K562 (cell line): Measurements from ENCODE around the gene STIM1. TPM values are rescaled to one million over a fixed set of nuclear protein-coding genes. Genes with fewer than 3 reads are reported as not detected.
A peak's percentile ranks its signal among the peaks of the same experiment; 100 is the strongest.

Experiments used
- ADNP ChIP-seq: fragments of 200-800 bp; sonication (Bioruptor generic); IDR thresholded peaks from 2 replicates; pipeline ENCODE4 v1.6.1; 2016; ENCODE audit warnings: missing genetic modification characterization, missing compliant biosample characterization
- ARHGAP35 ChIP-seq: fragments of 450-650 bp; IDR thresholded peaks from 2 replicates; pipeline ENCODE4 v1.6.1; 2018; ENCODE audit not compliant: partially characterized antibody
- ARID1B ChIP-seq: fragments of 450-650 bp; IDR thresholded peaks from 2 replicates; pipeline ENCODE4 v1.6.1; 2016; ENCODE audit warnings: antibody characterized with exemption, mild to moderate bottlenecking, inconsistent platforms
- ARID3A ChIP-seq: IDR thresholded peaks from 2 replicates; pipeline ENCODE4 v1.6.1; 2012; ENCODE audit warnings: low read depth, low read length, improper control_type of control experiment, borderline replicate concordance
- CBX8 ChIP-seq: fragments of 200-600 bp; sonication (generic); IDR thresholded peaks from 2 replicates; pipeline ENCODE4 v1.6.1; 2012; ENCODE audit warnings: borderline replicate concordance, mixed run types, low read depth, mild to moderate bottlenecking, moderate library complexity, mixed read lengths, low read length, control low read depth, inconsistent platforms; ENCODE audit not compliant: poor library complexity, severe bottlenecking; ENCODE audit errors: extremely low read depth
- CCNT2 ChIP-seq: IDR thresholded peaks from 2 replicates; pipeline ENCODE4 v1.6.1; 2011; ENCODE audit warnings: borderline replicate concordance, low read depth, mild to moderate bottlenecking, moderate library complexity, mixed read lengths, low read length; ENCODE audit not compliant: insufficient read length; ENCODE audit errors: extremely low read depth
- CREBBP ChIP-seq: IDR thresholded peaks from one replicate; pipeline ENCODE4 v1.6.1; 2012; ENCODE audit warnings: low read depth, mild to moderate bottlenecking, control low read depth, inconsistent platforms, low read length
- DLX4 ChIP-seq: fragments of 250-450 bp; sonication (Bioruptor Pico); IDR thresholded peaks from 2 replicates; pipeline ENCODE4 v1.6.1; 2021; ENCODE audit warnings: mild to moderate bottlenecking
- HDAC6 ChIP-seq: IDR thresholded peaks from 2 replicates; pipeline ENCODE4 v1.6.1; 2012; ENCODE audit warnings: low read depth, mild to moderate bottlenecking, control low read depth, inconsistent platforms, low read length, moderate library complexity
- HDAC8 ChIP-seq: fragments of 450-650 bp; IDR thresholded peaks from 2 replicates; pipeline ENCODE4 v1.6.1; 2016; ENCODE audit warnings: mild to moderate bottlenecking, missing genetic modification characterization, moderate library complexity, missing compliant biosample characterization
- LCOR ChIP-seq: sonication (generic); formaldehyde crosslinking; IDR thresholded peaks from 2 replicates; pipeline ENCODE4 v1.8.0; 2022; ENCODE audit warnings: mild to moderate bottlenecking, missing genetic modification reagents
- MED1 ChIP-seq: sonication (generic); formaldehyde crosslinking; IDR thresholded peaks from 2 replicates; pipeline ENCODE4 v1.8.1; 2023; ENCODE audit warnings: missing genetic modification reagents, borderline replicate concordance
- NELFE ChIP-seq: IDR thresholded peaks from 2 replicates; pipeline ENCODE4 v1.6.1; 2011; ENCODE audit warnings: mild to moderate bottlenecking; ENCODE audit not compliant: insufficient read depth, insufficient read length
- NFATC3 ChIP-seq: fragments of 450-650 bp; IDR thresholded peaks from 2 replicates; pipeline ENCODE4 v1.6.1; 2017; ENCODE audit warnings: mild to moderate bottlenecking
- PHB2 ChIP-seq: fragments of 450-650 bp; IDR thresholded peaks from 2 replicates; pipeline ENCODE4 v1.6.1; 2017; ENCODE audit warnings: low read depth
- PML ChIP-seq: IDR thresholded peaks from 2 replicates; pipeline ENCODE4 v1.6.1; 2012; ENCODE audit warnings: low read length, inconsistent platforms
- POLR2A ChIP-seq: fragments of 450-650 bp; conservative IDR thresholded peaks from 2 replicates; pipeline ENCODE4 v1.6.1; 2016
- POLR2H ChIP-seq: IDR thresholded peaks from 2 replicates; pipeline ENCODE4 v1.6.1; 2016; ENCODE audit warnings: missing genetic modification characterization, low read depth, mild to moderate bottlenecking, control low read depth, missing compliant biosample characterization, moderate library complexity
- RBFOX2 ChIP-seq: fragments of 200-400 bp; formaldehyde crosslinking; IDR thresholded peaks from 2 replicates; pipeline ENCODE4 v1.6.1; 2017; ENCODE audit warnings: low read depth, mild to moderate bottlenecking, low read length, moderate library complexity
- RBM22 ChIP-seq: fragments of 200-400 bp; formaldehyde crosslinking; IDR thresholded peaks from 2 replicates; pipeline ENCODE4 v1.6.1; 2018; ENCODE audit warnings: low read length, low read depth; ENCODE audit not compliant: poor library complexity, severe bottlenecking
- SRSF9 ChIP-seq: fragments of 200-400 bp; formaldehyde crosslinking; IDR thresholded peaks from 2 replicates; pipeline ENCODE4 v1.6.1; 2017; ENCODE audit warnings: low read depth, low read length, borderline replicate concordance
- SUPT5H ChIP-seq: fragments of 450-650 bp; IDR thresholded peaks from 2 replicates; pipeline ENCODE4 v1.6.1; 2016
- TCFL5 ChIP-seq: fragments of 250-450 bp; sonication (Bioruptor Pico); conservative IDR thresholded peaks from 2 replicates; pipeline ENCODE4 v1.6.1; 2021; ENCODE audit warnings: mild to moderate bottlenecking, moderate library complexity, matching md5 sums
- TSC22D4 ChIP-seq: fragments of 450-650 bp; IDR thresholded peaks from 2 replicates; pipeline ENCODE4 v1.6.1; 2016; ENCODE audit warnings: missing genetic modification characterization, missing biosample characterization, control low read depth
- ZNF140 ChIP-seq: fragments of 250-450 bp; sonication (Bioruptor Pico); IDR thresholded peaks from 2 replicates; pipeline ENCODE4 v1.8.0; 2021; ENCODE audit warnings: moderate library complexity, mild to moderate bottlenecking, inconsistent platforms
- ZNF280B ChIP-seq: fragments of 250-450 bp; sonication (Bioruptor Pico); IDR thresholded peaks from 2 replicates; pipeline ENCODE4 v1.5.1; 2021; ENCODE audit warnings: mild to moderate bottlenecking
- ZNF282 ChIP-seq: sonication (generic); formaldehyde crosslinking; IDR thresholded peaks from 2 replicates; pipeline ENCODE4 v1.8.1; 2023; ENCODE audit warnings: missing genetic modification reagents
- ZNF707 ChIP-seq: fragments of 250-450 bp; sonication (Bioruptor Pico); conservative IDR thresholded peaks from 2 replicates; pipeline ENCODE4 v1.8.0; 2022; ENCODE audit warnings: inconsistent platforms, mild to moderate bottlenecking, moderate library complexity
- polyA plus RNA-seq, 8 experiments: library from polyadenylated mRNA; depleted of rRNA in 4 of 8; stranded (reverse) in 5 of 8; unstranded in 3 of 8; fragments of >200 nt; fragmentation: Nextera tagmentation in 2 of 8; fragmentation: Illumina TruSeq in 1 of 8; extraction: Ambion mirVana in 2 of 8; extraction: Trizol in 1 of 8; gene quantifications; 2 replicates each; pipeline versions ENCODE4 v1.2.1 to v1.2.3, GENCODE V29; 2011 to 2014; ENCODE audit warnings: inconsistent platforms in 1 of 8, missing spikeins in 1 of 8
- total RNA-seq, 7 experiments: library from RNA; depleted of rRNA in 6 of 7; stranded (reverse); fragments of >200 nt in 6 of 7; fragmentation: Illumina TruSeq in 2 of 7; extraction: Trizol in 2 of 7; gene quantifications; 2 replicates each; pipeline versions ENCODE4 v1.2.1 to v1.2.3, GENCODE V29; 2011 to 2021; ENCODE audit warnings: low replicate concordance in 1 of 7

STIM1 gene
- total and polyA plus RNA-seq, 9 of the 15 experiments (the other 6 are each of a cell fraction or from before 2014, with no cell fraction given): 7.7 to 50.5 (median 22.5) TPM

DNA sequence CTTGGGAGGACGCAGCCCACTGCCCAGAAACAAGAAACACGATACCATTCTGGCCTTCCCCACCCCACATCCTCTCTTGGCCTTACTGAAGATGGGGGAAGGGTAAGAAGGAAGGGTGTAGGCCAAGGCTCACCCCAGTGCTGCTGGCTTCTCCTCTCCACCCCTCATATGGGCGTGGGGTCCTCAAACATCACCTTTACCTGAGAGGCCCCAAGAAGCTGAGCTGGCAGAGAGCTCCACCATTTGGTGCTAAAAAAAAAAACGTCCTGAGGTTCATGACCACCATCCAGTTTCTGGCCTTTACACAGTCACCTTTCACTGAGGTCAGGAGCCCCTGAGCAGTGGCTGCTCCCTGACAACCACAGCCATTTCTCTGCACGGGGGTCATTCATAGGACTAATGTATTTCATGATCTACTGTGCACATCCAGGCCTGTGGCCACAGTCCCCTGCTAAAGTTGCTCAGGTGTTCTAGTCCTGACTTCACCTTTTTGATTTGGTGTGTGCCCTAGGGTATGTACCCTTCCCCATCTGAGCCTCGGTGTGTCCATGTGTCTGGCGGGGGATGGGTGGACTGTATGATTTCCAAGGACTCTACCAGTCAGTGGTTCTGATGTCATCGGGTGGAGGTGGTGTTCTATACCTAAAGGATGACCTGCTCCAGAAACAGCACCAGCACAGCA is 29.9 kb upstream of the STIM1 start (continued):
- TF ChIP-seq LCOR (CRISPR knock-in tag) (no peak), ARID1B (no peak), CCNT2 (no peak), ZNF140 (no peak), HDAC6 (no peak), ADNP (no peak), HDAC8 (tag) (no peak), NFATC3 (no peak), SRSF9 (no peak), SUPT5H (peak; percentile 74), MED1 (CRISPR knock-in tag) (no peak), CBX8 (no peak), TSC22D4 (tag) (no peak), ZNF280B (CRISPR knock-in tag) (no peak), RBFOX2 (peak; percentile 46), ARHGAP35 (no peak), ZNF282 (CRISPR knock-in tag) (no peak), POLR2A (peak; percentile 73), ARID3A (no peak), POLR2H (tag) (0 out of 2 replicates have a peak, but pooled peaks have one; percentile 17), DLX4 (CRISPR knock-in tag) (no peak), PHB2 (0 out of 2 replicates have a peak, but pooled peaks have one; percentile 5), PML (0 out of 2 replicates have a peak, but pooled peaks have one; percentile 13), TCFL5 (CRISPR knock-in tag) (no peak), RBM22 (no peak), NELFE (no peak), ZNF707 (CRISPR knock-in tag) (no peak), CREBBP (no peak)
